G401.6 (cell line): ENCODE measurements around the gene PPAN.

ENCODE experiments used
- FAIRE-seq: peaks from 2 replicates; lab custom pipeline; 2012; peaks lifted over from hg19 to GRCh38; lab: Jason Lieb, UNC

PPAN gene

GRCh38 chr19:10093295-10094186 lies 12.6 kb upstream of the PPAN start:
- no peak for FAIRE-seq

GRCh38 chr19:10095622-10095947 lies 10.6 kb upstream of the PPAN start:
- no peak for FAIRE-seq

DNA sequence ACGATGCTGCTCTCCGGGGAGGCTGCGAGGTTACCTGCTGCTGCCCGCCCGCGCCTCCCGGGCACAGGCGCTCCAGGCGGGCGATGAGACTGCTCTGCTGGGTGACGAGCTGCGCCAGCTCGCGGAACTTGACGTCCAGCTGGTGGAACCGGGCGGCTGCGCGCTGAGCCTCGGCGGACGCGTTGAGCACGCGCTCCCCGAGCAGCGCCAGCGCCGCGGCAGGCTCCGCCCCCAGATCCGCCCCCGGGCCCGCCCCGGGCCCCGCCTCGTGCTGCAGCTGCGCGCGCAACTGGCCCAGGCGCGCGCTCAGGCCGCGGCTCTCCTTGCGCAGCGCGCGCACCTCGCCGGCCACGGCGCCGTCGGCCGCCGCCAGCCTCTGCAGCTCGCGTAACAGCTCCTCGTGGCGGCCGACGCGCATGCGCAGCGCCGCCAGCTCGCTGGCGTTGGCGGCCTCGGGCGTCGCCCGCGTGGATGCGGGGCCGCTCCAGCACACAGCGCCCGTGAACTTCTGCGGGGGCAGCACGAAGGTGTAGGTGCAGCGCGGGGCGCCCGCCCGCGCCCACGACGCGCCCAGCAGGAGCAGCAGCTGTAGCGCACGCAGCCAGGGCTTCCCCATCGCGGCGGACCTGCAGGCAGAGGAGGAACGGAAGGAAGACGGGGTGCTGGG lies 10.1 kb upstream of the PPAN start:
- no peak for FAIRE-seq

GRCh38 chr19:10096615-10096963 lies 9.6 kb upstream of the PPAN start:
- no peak for FAIRE-seq

GRCh38 chr19:10100163-10100785 lies 5.9 kb upstream of the PPAN start:
- no peak for FAIRE-seq

DNA sequence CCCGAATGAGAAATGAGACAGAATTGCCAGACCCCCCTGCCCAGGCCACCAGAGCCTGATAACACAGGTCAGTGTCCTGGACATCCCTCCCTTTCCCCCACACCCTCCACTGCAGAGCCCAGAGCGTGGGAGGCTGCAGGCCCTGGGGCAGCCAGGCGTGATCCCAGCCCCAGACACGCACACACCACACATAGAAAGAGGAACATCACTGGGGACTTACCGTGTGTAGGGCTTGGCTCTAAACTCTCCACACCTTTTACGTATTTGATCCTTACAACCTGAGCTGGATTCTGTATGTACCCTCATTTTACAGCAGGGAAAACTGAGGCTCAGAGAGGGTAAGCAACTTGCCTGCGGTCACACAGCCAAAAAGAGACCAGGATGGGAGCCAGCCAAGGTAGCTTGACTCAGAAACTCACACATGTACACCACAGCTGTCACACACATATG lies 3.4 kb upstream of the PPAN start:
- FAIRE-seq, result no peak

DNA sequence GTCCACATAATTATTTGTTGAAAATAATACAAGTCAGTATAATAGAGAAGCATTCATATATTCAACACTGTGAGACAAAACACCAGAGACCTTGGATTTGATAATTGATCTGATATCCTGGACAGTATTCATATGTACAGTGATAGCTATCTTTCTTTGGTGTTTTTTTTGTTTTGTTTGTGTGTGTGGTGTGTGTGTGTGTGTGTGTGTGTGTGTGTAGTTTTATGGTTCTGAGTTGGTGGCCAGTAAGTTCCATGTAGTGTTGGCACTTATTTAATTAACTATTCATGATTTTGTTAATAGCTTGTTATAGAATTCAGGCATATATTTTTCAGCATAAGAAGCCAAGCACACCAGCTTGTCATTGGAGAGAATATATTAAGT lies 2.0 kb upstream of the PPAN start:
- FAIRE-seq, result no peak

DNA sequence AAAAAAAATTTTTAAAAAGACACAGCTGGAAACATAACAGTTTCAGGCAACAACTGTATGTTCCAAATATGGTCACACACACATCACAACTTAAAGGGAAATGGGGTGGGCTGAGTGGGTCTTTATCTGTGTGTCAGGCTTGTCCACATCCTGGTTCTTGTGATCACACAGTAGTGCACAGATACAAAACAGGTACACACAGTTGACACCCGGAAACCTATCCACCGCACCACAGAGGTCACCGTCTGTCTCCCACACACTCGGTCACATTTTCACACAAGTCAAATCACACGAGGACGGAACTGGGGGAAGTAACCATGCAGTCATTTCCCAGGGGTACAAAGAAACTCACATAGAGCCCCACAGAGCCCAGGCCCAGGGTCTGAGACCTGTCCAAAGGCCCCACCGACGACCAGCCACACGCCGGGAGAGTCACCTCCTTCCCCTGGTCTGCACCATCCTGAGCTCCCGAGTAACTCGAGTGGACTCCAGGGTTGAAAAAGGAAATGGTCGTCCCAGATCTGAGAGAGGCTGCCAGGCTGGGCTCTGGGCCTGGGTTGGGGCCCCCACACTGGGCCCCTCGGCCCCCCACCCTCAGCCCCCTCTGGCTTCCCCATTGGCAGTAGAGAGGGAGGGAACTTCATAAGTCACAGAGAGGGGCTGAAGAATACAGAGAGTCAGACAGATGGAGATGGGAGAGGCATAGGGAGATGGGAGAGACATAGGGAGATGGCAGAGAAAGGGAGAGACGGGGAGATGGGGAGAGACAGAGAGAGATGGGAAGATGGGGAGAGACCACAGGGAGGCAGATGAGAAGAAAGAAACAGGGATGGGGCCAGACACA lies 1.3 kb upstream of the PPAN start:
- FAIRE-seq, result no peak

DNA sequence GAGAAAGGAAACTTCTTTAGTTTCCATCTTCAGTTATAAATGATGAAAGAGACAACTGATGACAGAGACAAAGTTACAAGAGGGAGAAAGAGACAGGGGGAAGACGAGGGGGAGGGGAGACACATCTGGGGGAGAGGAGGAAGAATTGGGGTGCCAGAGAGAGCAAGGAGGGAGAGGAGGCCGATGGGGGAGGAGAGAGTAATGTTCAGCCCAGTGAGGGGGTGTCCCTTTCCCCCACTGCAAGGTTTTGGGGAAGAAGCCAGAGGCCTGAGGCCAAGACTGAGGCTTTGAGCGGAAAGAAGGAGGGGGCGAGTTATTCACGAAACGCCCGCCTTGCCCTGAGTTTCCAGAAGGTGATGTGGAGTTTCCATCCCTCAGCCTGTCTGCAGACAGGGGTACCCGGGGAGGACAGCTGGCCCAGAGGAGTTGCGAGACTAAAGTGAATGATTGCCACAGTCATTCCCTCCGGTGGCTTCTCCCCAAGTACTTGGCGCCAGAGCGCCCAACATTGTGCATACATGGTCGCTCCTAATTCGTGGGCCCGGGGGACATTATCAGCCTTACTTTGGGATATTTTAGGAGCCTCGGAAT lies 558 bp upstream of the PPAN start:
- no peak for FAIRE-seq

- FAIRE-seq, result no peak
These were observed 1.1 kb downstream of the PPAN start for GRCh38 chr19:10107254-10107653.

- no peak for FAIRE-seq
These were observed 1.7 kb downstream of the PPAN start for GRCh38 chr19:10107817-10108367.

DNA sequence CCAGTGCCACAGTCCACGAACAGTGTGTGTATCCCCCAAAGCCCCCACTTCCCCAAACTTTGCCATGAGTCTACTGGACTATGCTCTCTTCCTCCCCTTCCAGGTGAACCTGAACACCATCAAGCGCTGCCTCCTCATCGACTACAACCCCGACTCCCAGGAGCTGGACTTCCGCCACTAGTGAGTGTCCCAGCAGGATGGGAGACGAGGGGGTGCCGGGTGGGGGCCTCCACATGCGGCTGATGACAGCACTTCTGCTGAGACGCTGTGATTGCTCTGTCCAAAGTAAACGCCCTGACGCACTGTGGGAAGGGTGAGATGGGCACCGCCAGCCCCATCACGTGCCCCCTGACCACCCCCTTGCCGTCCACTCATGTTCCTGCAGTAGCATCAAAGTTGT lies 3.4 kb downstream of the PPAN start:
- FAIRE-seq, result no peak

- no peak for FAIRE-seq
These were observed 4.2 kb downstream of the PPAN start for GRCh38 chr19:10110076-10110971.

DNA sequence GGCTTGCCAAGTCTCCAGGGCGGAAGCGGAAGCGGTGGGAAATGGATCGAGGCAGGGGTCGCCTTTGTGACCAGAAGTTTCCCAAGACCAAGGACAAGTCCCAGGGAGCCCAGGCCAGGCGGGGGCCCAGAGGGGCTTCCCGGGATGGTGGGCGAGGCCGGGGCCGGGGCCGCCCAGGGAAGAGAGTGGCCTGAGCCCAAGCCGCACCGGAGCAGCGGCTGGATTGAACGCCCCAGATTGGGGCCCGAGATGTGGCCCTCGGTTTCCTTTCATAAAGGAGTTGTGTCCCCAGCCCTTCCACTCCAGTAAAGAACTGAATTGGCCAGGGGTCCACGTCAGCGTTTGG lies 4.8 kb downstream of the PPAN start:
- no peak for FAIRE-seq

DNA sequence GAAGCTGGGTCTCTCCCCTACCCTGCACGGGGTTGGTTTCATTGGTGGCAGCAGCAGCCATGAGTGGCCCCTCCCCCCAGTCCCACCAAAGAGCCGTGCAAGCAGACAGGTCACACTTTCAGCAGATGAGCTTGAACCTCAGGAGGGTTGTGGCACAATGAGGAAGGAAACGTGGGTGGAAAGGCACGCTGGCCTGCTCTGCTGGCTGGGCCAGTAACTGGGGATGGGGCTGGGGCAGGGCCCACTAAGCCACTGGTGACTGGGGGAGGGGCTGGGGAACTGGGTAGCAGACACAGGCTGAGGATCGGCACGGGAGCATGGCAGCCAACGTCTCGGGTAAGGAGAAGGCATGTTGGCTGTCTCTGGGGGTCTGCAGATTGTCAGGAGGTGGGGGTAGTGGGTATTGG lies 5.2 kb downstream of the PPAN start, which contains the start of gene P2RY11:
P2RY11 (plus strand) TSS at position 289 of the 407 bp plus-strand sequence; CDS start at position 318, 29 bp downstream.
- FAIRE-seq, result no peak

- no peak for FAIRE-seq
These were observed 6.0 kb downstream of the PPAN start for GRCh38 chr19:10112037-10112761.

DNA sequence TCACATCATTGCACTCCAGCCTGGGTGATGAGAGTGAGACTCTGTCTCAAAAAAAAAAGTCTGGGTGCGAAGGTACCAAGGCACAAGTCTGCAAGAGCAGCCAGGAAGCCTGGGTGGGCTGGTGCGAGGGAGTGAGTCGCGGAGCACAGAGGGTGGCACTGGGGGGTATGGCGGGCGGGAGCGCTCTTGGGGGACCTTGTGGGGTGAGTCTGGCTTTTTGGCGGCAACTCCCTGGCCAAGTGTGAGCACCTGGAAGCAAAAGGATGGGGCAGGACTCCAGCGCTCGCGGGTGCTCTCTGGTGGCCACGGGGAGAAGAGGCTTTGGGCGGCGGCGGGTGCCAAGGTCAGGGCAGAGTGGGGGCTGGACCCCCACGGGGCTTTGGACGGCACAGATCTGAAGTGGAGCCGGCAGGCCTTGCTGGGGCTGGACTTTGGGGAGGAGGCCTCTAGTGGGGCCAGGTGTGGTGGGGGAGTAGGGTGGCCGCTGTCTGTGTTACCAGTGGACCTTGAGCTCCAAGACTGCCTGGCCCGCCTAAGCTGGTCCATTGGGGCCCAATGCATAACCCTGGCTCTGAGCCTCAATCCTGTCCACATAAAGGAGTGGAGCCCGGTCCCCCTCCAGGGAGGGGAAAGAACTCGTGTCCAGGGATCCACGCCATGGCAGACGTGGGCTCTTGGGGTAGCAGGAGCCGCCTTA lies 6.9 kb downstream of the PPAN start:
- FAIRE-seq, result no peak

DNA sequence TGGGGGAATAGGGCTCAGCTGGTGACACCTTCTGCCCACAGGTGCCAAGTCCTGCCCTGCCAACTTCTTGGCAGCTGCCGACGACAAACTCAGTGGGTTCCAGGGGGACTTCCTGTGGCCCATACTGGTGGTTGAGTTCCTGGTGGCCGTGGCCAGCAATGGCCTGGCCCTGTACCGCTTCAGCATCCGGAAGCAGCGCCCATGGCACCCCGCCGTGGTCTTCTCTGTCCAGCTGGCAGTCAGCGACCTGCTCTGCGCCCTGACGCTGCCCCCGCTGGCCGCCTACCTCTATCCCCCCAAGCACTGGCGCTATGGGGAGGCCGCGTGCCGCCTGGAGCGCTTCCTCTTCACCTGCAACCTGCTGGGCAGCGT lies 7.4 kb downstream of the PPAN start:
- FAIRE-seq, result no peak

GRCh38 chr19:10113964-10114650 lies 7.9 kb downstream of the PPAN start:
- FAIRE-seq, result no peak
